Hepatocyte (in vitro differentiated cells): ENCODE measurements around the gene FBXL7. TPM values are rescaled to one million over a fixed set of nuclear protein-coding genes. Genes with fewer than 3 reads are reported as not detected.

Source experiments
- DNase-seq: peaks from one replicate; pipeline ENCODE4 v3.0.0-alpha.2; 2016; ENCODE audit warnings: low spot score
- H2AFZ ChIP-seq: fragments of 200-600 bp; sonication (generic); 2 replicates; pipeline ENCODE4 v1.6.0; 2016; ENCODE audit warnings: antibody characterized with exemption, mild to moderate bottlenecking
- H3K27ac ChIP-seq: fragments of 200-600 bp; sonication (generic); 2 replicates; pipeline ENCODE4 v1.5.1; 2016; ENCODE audit warnings: mild to moderate bottlenecking
- H3K27me3 ChIP-seq: fragments of 200-600 bp; sonication (generic); 2 replicates; pipeline ENCODE4 v1.6.1; 2016
- H3K36me3 ChIP-seq: fragments of 200-600 bp; sonication (generic); replicated peaks from 2 replicates; pipeline ENCODE4 v1.5.1; 2016; ENCODE audit warnings: low read depth; ENCODE audit not compliant: insufficient read depth
- H3K4me1 ChIP-seq: fragments of 200-600 bp; sonication (generic); 2 replicates; pipeline ENCODE4 v1.5.1; 2016; ENCODE audit warnings: mild to moderate bottlenecking, moderate library complexity; ENCODE audit not compliant: insufficient read depth
- H3K4me2 ChIP-seq: fragments of 200-600 bp; sonication (generic); 2 replicates; pipeline ENCODE4 v1.6.0; 2016
- H3K4me3 ChIP-seq: fragments of 200-600 bp; sonication (generic); 2 replicates; pipeline ENCODE4 v1.5.1; 2016; ENCODE audit warnings: mild to moderate bottlenecking
- H3K79me2 ChIP-seq: fragments of 200-600 bp; sonication (generic); 2 replicates; pipeline ENCODE4 v1.6.0; 2017; ENCODE audit warnings: mild to moderate bottlenecking
- H3K9me2 ChIP-seq: fragments of 200-600 bp; sonication (generic); replicated peaks from 2 replicates; pipeline ENCODE4 v1.6.0; 2017; ENCODE audit warnings: mild to moderate bottlenecking; ENCODE audit not compliant: insufficient read depth
- H3K9me3 ChIP-seq: fragments of 200-600 bp; sonication (generic); 2 replicates; pipeline ENCODE4 v1.5.1; 2016; ENCODE audit warnings: low read depth, mild to moderate bottlenecking
- H4K20me1 ChIP-seq: fragments of 200-600 bp; sonication (generic); 2 replicates; pipeline ENCODE4 v1.6.0; 2016; ENCODE audit warnings: mild to moderate bottlenecking; ENCODE audit not compliant: insufficient read depth, poor library complexity, severe bottlenecking
- EZH2 ChIP-seq: fragments of 200-600 bp; sonication (generic); IDR thresholded peaks from 2 replicates; pipeline ENCODE4 v1.6.1; 2016; ENCODE audit warnings: antibody characterized with exemption, mild to moderate bottlenecking, borderline replicate concordance
- EZH2phosphoT487 ChIP-seq: fragments of 200-600 bp; sonication (generic); IDR thresholded peaks from one replicate; pipeline ENCODE4 v1.6.1; 2018; ENCODE audit warnings: antibody characterized with exemption, mild to moderate bottlenecking, low read depth, moderate library complexity; ENCODE audit not compliant: unreplicated experiment, severe bottlenecking
- WGBS: methylation state at CpG from one replicate; pipeline ENCODE4 v1.1.6; 2016; ENCODE audit warnings: low lambda C conversion rate; ENCODE audit errors: missing lambda C conversion rate; 5-methylcytosine and 5-hydroxymethylcytosine counted together
- polyA plus RNA-seq: library from polyadenylated mRNA; unstranded; fragments of >200 nt; fragmentation: Nextera tagmentation; extraction: Ambion mirVana; gene quantifications from 2 replicates; pipeline ENCODE4 v1.2.1, GENCODE V29; 2016
- total RNA-seq: library from RNA; depleted of rRNA; stranded (reverse); fragments of >200 nt; gene quantifications from 2 replicates; pipeline ENCODE4 v1.2.3, GENCODE V29; 2014
- TF ChIP-seq, protein P1 (sequence below): fragments of 200-600 bp; sonication (generic); IDR thresholded peaks from 2 replicates; pipeline ENCODE4 v1.5.1; 2016; ENCODE audit warnings: antibody characterized with exemption, mild to moderate bottlenecking; ENCODE audit not compliant: poor library complexity

Gene FBXL7
- total and polyA plus RNA-seq, 2 experiments from 2014 or later, result 8.4 to 10.3 TPM

DNA sequence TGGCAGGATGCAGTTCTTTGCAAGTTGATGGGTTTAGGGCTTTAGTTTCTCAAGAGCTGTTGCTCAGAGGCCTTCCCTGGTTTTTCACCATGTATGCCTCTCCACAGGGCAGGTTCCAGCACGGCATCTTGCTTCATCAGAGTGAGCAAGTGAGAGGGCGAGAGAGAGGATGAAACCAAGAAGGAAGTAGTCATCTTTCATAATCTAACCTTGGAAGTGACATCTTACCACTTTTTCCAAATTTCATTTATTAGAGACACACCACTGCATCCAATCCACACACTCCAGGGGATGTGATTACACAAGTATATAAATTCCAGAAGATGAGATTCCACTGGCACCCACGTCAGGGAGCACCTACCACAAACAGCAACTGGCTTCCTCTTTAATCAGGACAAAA, 385.2 kb downstream of the FBXL7 start:
- peaks cover 8% of the 10 kb centered on the region for H3K4me1 ChIP-seq
- no peak for DNase-seq
- 92% methylated on average over 3 of the region's 3 CpGs for WGBS
- no peaks in the 10 kb centered on the region for H3K36me3 ChIP-seq
- H3K27me3 ChIP-seq, result no peaks in the 10 kb centered on the region
- no peak overlapping the region for H3K27ac ChIP-seq
- no peak overlapping the region for H3K4me3 ChIP-seq
- H3K9me2 ChIP-seq, result no peaks in the 10 kb centered on the region
- no peak overlapping the region for H3K4me2 ChIP-seq
- TF ChIP-seq EZH2 (no peak), EZH2phosphoT487 (no peak)
- TF ChIP-seq, protein P1, sequence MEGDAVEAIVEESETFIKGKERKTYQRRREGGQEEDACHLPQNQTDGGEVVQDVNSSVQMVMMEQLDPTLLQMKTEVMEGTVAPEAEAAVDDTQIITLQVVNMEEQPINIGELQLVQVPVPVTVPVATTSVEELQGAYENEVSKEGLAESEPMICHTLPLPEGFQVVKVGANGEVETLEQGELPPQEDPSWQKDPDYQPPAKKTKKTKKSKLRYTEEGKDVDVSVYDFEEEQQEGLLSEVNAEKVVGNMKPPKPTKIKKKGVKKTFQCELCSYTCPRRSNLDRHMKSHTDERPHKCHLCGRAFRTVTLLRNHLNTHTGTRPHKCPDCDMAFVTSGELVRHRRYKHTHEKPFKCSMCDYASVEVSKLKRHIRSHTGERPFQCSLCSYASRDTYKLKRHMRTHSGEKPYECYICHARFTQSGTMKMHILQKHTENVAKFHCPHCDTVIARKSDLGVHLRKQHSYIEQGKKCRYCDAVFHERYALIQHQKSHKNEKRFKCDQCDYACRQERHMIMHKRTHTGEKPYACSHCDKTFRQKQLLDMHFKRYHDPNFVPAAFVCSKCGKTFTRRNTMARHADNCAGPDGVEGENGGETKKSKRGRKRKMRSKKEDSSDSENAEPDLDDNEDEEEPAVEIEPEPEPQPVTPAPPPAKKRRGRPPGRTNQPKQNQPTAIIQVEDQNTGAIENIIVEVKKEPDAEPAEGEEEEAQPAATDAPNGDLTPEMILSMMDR, result no peak
- H2AFZ ChIP-seq, result no peak overlapping the region
- no peaks in the 10 kb centered on the region for H3K79me2 ChIP-seq
- H3K9me3 ChIP-seq, result no peaks in the 10 kb centered on the region
- peaks cover 3% of the 10 kb centered on the region for H4K20me1 ChIP-seq

DNA sequence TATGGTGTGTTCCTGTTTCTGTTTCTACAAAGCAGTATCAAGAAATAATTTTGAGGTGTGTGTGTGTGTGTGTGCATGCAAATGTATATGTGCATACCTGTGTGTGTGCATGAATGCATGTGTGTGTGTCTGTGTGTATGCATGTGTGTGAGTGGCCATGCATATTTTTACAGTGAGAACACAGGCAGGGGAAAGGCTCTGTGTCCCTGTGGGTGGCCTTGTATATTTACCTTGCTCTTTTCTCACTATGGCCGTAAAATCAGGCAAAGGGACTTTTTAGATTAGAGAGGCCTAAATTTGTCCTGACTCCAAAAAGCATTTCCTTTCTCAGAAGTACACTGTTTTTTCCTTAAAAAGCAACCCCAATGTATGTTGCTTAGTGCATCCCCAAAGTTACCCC, 386.2 kb downstream of the FBXL7 start:
- no peaks in the 10 kb centered on the region for H3K9me2 ChIP-seq
- no peak overlapping the region for H3K4me3 ChIP-seq
- H3K36me3 ChIP-seq, result no peaks in the 10 kb centered on the region
- H3K4me1 ChIP-seq, result peaks cover 8% of the 10 kb centered on the region
- no peaks in the 10 kb centered on the region for H3K79me2 ChIP-seq
- peak overlapping the region; percentile 7 for H3K27ac ChIP-seq
- peaks cover 3% of the 10 kb centered on the region for H4K20me1 ChIP-seq
- no peak overlapping the region for H2AFZ ChIP-seq
- no peak for TF ChIP-seq EZH2phosphoT487
- no peak for TF ChIP-seq EZH2
- TF ChIP-seq, protein P1, result no peak
- 50% methylated on average over 1 of the region's 1 CpG for WGBS
- peak overlapping the region; percentile 45 for H3K4me2 ChIP-seq
- no peak for DNase-seq
- H3K9me3 ChIP-seq, result no peaks in the 10 kb centered on the region
- H3K27me3 ChIP-seq, result no peaks in the 10 kb centered on the region

DNA sequence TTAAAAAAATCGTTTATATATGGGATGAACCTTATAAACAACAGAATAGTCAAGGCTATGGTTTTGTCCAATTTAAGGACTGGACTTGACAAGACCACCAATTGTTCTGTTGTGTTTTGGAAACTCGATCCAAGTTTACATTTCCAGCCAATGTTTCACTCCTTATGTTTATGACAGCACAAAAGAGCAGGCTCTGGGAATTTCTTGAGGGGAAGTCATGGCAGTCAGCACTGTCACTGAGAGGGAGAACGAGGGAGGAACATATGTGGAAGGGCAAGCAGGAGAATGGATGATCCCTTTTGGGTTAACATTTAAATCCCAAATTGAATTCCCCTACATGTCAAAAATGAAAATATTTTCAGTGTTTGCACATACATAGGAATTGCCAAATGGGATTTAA, 387.1 kb downstream of the FBXL7 start:
- no peaks in the 10 kb centered on the region for H3K36me3 ChIP-seq
- no peaks in the 10 kb centered on the region for H3K79me2 ChIP-seq
- peaks cover 8% of the 10 kb centered on the region for H3K4me1 ChIP-seq
- 44% methylated on average over 3 of the region's 3 CpGs for WGBS
- DNase-seq, result no peak
- TF ChIP-seq EZH2phosphoT487 (peak; percentile 51), EZH2 (no peak)
- no peaks in the 10 kb centered on the region for H3K9me3 ChIP-seq
- peaks cover 3% of the 10 kb centered on the region for H4K20me1 ChIP-seq
- no peak overlapping the region for H2AFZ ChIP-seq
- peak overlapping the region; percentile 45 for H3K4me2 ChIP-seq
- H3K4me3 ChIP-seq, result no peak overlapping the region
- no peaks in the 10 kb centered on the region for H3K27me3 ChIP-seq
- peak overlapping the region; percentile 7 for H3K27ac ChIP-seq
- H3K9me2 ChIP-seq, result no peaks in the 10 kb centered on the region

DNA sequence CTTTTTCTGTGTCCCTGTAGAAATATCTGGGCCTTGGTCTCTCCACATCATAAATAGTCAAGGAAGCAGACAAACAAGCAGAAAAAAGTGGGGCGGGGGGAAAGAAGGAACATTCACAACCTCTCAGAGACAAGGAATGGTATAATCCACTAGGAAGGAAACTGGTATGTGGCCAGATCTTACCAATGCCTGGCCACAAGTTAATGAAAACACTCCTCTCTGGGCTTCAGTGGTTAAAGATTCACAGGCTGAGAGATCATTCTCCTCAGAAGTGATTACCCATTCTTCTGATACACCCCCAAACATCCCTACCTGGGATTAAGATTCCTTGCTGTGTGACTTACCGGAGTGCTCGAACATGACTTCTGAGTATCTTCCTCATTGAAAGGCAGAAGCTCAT, 389.0 kb downstream of the FBXL7 start:
- no peak for DNase-seq
- H3K4me1 ChIP-seq, result peaks cover 8% of the 10 kb centered on the region
- H3K4me3 ChIP-seq, result no peak overlapping the region
- no peak overlapping the region for H3K27ac ChIP-seq
- no peak overlapping the region for H3K4me2 ChIP-seq
- no peaks in the 10 kb centered on the region for H3K27me3 ChIP-seq
- H4K20me1 ChIP-seq, result peaks cover 3% of the 10 kb centered on the region
- H2AFZ ChIP-seq, result no peak overlapping the region
- no peaks in the 10 kb centered on the region for H3K9me3 ChIP-seq
- H3K79me2 ChIP-seq, result no peaks in the 10 kb centered on the region
- TF ChIP-seq, protein P1, result no peak
- TF ChIP-seq EZH2 (no peak), EZH2phosphoT487 (no peak)
- 80% methylated on average over 3 of the region's 3 CpGs for WGBS
- no peaks in the 10 kb centered on the region for H3K9me2 ChIP-seq
- no peaks in the 10 kb centered on the region for H3K36me3 ChIP-seq
